Gastrocnemius medialis (tissue), 4 donors: ENCODE data around the gene DNAH6.

Experiments
- CTCF ChIP-seq, 5 experiments: fragments of 450-650 bp in 3 of 5; fragments of 200-600 bp in 2 of 5; sonication (generic) in 2 of 5; IDR thresholded peaks in 4 of 5; conservative IDR thresholded peaks in 1 of 5; 1 replicate in 4 of 5; 2 replicates in 1 of 5; pipeline ENCODE4 v1.5.1; 2016 to 2019; ENCODE audit warnings: antibody characterized with exemption in 5 of 5, mild to moderate bottlenecking in 3 of 5, moderate library complexity in 3 of 5
- POLR2A ChIP-seq, 2 donors: fragments of 450-650 bp; IDR thresholded peaks; one replicate each; pipeline ENCODE4 v1.6.1; 2017; ENCODE audit warnings: antibody characterized with exemption in 2 of 2, mild to moderate bottlenecking in 2 of 2, moderate library complexity in 2 of 2

DNA sequence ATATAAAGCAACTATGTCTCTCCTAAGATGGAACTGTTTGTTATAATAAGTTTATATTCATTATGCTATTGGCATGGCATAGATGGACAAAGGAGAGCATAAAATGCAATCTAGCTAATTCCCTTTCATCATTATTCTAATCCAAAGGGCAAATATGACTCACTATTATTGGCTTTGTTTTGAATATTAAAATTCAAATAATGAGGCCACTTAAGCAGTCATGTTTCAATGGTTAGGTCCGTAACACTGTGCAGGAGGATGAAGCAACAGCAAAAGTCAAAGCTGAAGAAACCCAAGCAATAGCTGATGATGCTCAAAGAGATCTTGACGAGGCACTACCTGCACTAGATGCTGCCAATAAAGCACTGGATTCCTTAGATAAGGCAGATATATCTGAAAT is 187.5 kb downstream of the DNAH6 start:
- TF ChIP-seq CTCF (IDR thresholded peaks at IDR 0.05 in 4 of 5, conservative IDR thresholded peaks at IDR 0.05 in 1 of 5) (no peak), POLR2A (IDR thresholded peaks at IDR 0.05) (no peak)
